ENCODE measurements around the gene EBF4.

Gene EBF4
- 0.18 to 4.6 (median 3.3) reads per million in 3 experiments for total RNA-seq

- peak; percentile 19 for DNase-seq
These were observed at the start of gene EBF4 for GRCh38 chr20:2692036-2692885. EBF4 (plus strand) TSS chr20:2692780; CDS start chr20:2693646, 866 bp downstream.

- DNase-seq: no peak
These were observed 48.9 kb upstream of the EBF4 start for GRCh38 chr20:2643708-2644107.

- peak; percentile 94 for DNase-seq
These were observed 40.5 kb upstream of the EBF4 start, which contains the start of gene NOP56 for GRCh38 chr20:2651772-2652723. NOP56 (plus strand) TSS chr20:2652632; CDS start chr20:2652661, 29 bp downstream.

GRCh38 chr20:2652724-2653555, 39.6 kb upstream of the EBF4 start:
- DNase-seq: no peak

- no peak for DNase-seq
These were observed 38.8 kb upstream of the EBF4 start for GRCh38 chr20:2653556-2654383.

GRCh38 chr20:2654384-2654822, 38.2 kb upstream of the EBF4 start:
- no peak for DNase-seq

GRCh38 chr20:2654831-2655230, 37.7 kb upstream of the EBF4 start:
- no peak for DNase-seq

GRCh38 chr20:2655331-2656116, 37.1 kb upstream of the EBF4 start:
- DNase-seq: no peak

GRCh38 chr20:2656471-2657117, 36.0 kb upstream of the EBF4 start:
- no peak for DNase-seq

- DNase-seq: no peak
These were observed 35.3 kb upstream of the EBF4 start for GRCh38 chr20:2657241-2657640.

- DNase-seq: no peak
These were observed 34.9 kb upstream of the EBF4 start for GRCh38 chr20:2657674-2658073.

- DNase-seq: no peak
These were observed 33.9 kb upstream of the EBF4 start for GRCh38 chr20:2658414-2659354.

GRCh38 chr20:2659547-2659946, 33.0 kb upstream of the EBF4 start:
- no peak for DNase-seq

- DNase-seq: no peak
These were observed 29.2 kb upstream of the EBF4 start for GRCh38 chr20:2663364-2663886.

- peak; percentile 91 for DNase-seq
These were observed 28.5 kb upstream of the EBF4 start, which contains the start of gene IDH3B for GRCh38 chr20:2663887-2664719. IDH3B (minus strand) TSS chr20:2664216; CDS start chr20:2664188, 28 bp downstream.

GRCh38 chr20:2671977-2672376, 20.6 kb upstream of the EBF4 start:
- DNase-seq: no peak

- DNase-seq: no peak
These were observed 20.1 kb upstream of the EBF4 start for GRCh38 chr20:2672446-2672845.

GRCh38 chr20:2673453-2673852, 19.1 kb upstream of the EBF4 start:
- DNase-seq: no peak

All from central memory CD4-positive, alpha-beta T cell (primary cell).